ENCODE data around the gene CDC42.

- TF ChIP-seq CTCF (IDR thresholded peaks at IDR 0.05 in 2 of 3, conservative IDR thresholded peaks at IDR 0.05 in 1 of 3; ENCODE audit: borderline replicate concordance in 1 of 3, insufficient read depth in 1 of 3, low read depth in 2 of 3, low read length in 2 of 3) (no peak), MAX (IDR thresholded peaks at IDR 0.05) (no peak), EZH2phosphoT487 (IDR thresholded peaks at IDR 0.05; ENCODE audit: borderline replicate concordance) (no peak), POLR2AphosphoS5 (IDR thresholded peaks at IDR 0.05; ENCODE audit: low read depth, low read length) (no peak), POLR2A (IDR thresholded peaks at IDR 0.05; ENCODE audit: borderline replicate concordance, extremely low read depth, insufficient read depth, insufficient read length) (no peak), EZH2 (IDR thresholded peaks at IDR 0.05) (no peak), REST (IDR thresholded peaks at IDR 0.05; ENCODE audit: low read depth) (no peak), SIN3A (IDR thresholded peaks at IDR 0.05; ENCODE audit: low read depth) (no peak)
These were observed 70.0 kb downstream of the CDC42 start for GRCh38 chr1:22122273-22123070.
